Panc1 (cell line): ENCODE results near the gene LAMA5. TPM values are rescaled to one million over a fixed set of nuclear protein-coding genes. Genes with fewer than 3 reads are reported as not detected.
A peak's percentile ranks its signal among the peaks of the same experiment; 100 is the strongest.

Experiments
- ATAC-seq: fragments of 200-7000 bp; cut with Tn5 transposase; 2 replicates; pipeline ENCODE4 v1.9.1; 2020; ENCODE audit warnings: mild to moderate bottlenecking, moderate library complexity
- BruUV-seq: library from RNA; stranded (reverse); fragments of 400-500 nt; replicated peaks from 2 replicates; lab custom pipeline; 2021; lab: Mats Ljungman, UMichigan
- CTCF ChIA-PET: fragments of 300-600 bp; sonication (Branson Sonifier 250); formaldehyde crosslinking; loops from one replicate; lab custom pipeline; 2022; ENCODE audit warnings: antibody characterized with exemption; lab: Charles Lee
- POLR2A ChIA-PET: fragments of 300-600 bp; sonication (Branson Sonifier 250); formaldehyde crosslinking; loops from one replicate; lab custom pipeline; 2022; ENCODE audit warnings: antibody characterized with exemption; lab: Charles Lee
- DNase-seq: peaks from one replicate; pipeline ENCODE4 v3.0.0-alpha.2; 2010; ENCODE audit warnings: low read depth, low spot score
- H3K27ac ChIP-seq: 2 replicates; pipeline ENCODE4 v1.5.1; 2011; ENCODE audit warnings: mild to moderate bottlenecking, low read length, inconsistent platforms
- H3K27me3 ChIP-seq: fragments of 200-500 bp; sonication (Bioruptor generic); 2 replicates; pipeline ENCODE4 v1.6.0; 2014; ENCODE audit warnings: low read length, inconsistent platforms; ENCODE audit not compliant: control insufficient read depth, insufficient read depth
- H3K36me3 ChIP-seq: fragments of 200-500 bp; sonication (Bioruptor generic); 2 replicates; pipeline ENCODE4 v1.5.1; 2014; ENCODE audit warnings: inconsistent platforms, mild to moderate bottlenecking, low read length, moderate library complexity; ENCODE audit not compliant: control insufficient read depth, insufficient read depth
- H3K4me1 ChIP-seq: 2 replicates; pipeline ENCODE4 v1.5.1; 2011; ENCODE audit warnings: inconsistent platforms, mild to moderate bottlenecking, low read length, moderate library complexity; ENCODE audit not compliant: control insufficient read depth, insufficient read depth
- H3K4me3 ChIP-seq, 2 experiments: 2 replicates each; pipeline ENCODE4 v1.5.1; 2011 to 2012; ENCODE audit warnings: low read depth in 2 of 2, low read length in 2 of 2, mild to moderate bottlenecking in 2 of 2, inconsistent platforms in 1 of 2, moderate library complexity in 1 of 2
- H3K9me3 ChIP-seq: fragments of 200-500 bp; sonication (Bioruptor generic); 2 replicates; pipeline ENCODE4 v1.5.1; 2014; ENCODE audit warnings: low read depth, mild to moderate bottlenecking, inconsistent platforms, low read length, moderate library complexity; ENCODE audit not compliant: control insufficient read depth, insufficient read depth
- CTCF ChIP-seq: fragments of 450-650 bp; IDR thresholded peaks from 2 replicates; pipeline ENCODE4 v1.5.1; 2017; ENCODE audit warnings: mild to moderate bottlenecking
- POLR2AphosphoS5 ChIP-seq: IDR thresholded peaks from 2 replicates; pipeline ENCODE4 v1.6.1; 2012; ENCODE audit warnings: mild to moderate bottlenecking, low read depth, low read length, moderate library complexity
- REST ChIP-seq, 2 experiments: IDR thresholded peaks; 2 replicates each; pipeline ENCODE4 v1.6.1; 2011 to 2012; ENCODE audit warnings: low read depth in 2 of 2, control low read depth in 1 of 2, low read length in 1 of 2, mild to moderate bottlenecking in 1 of 2, moderate library complexity in 1 of 2; ENCODE audit not compliant: insufficient read depth in 1 of 2
- SIN3A ChIP-seq: IDR thresholded peaks from 2 replicates; pipeline ENCODE4 v1.6.1; 2012; ENCODE audit warnings: low read depth, mild to moderate bottlenecking, low read length, moderate library complexity, borderline replicate concordance; ENCODE audit not compliant: insufficient read depth
- TCF7L2 ChIP-seq: IDR thresholded peaks from 2 replicates; pipeline ENCODE4 v1.6.1; 2011; ENCODE audit warnings: mild to moderate bottlenecking, low read depth, low read length, inconsistent platforms
- in situ Hi-C: cut with HindIII; loops from 2 replicates; pipeline ENCODE4 v1.10.0; 2016; ENCODE audit warnings: low sequenced_read_pairs, low pct_unique_long_range_greater_than_20kb
- intact Hi-C: fragments of 100-400 bp; cut with micrococcal nuclease; formaldehyde crosslinking; loops from one replicate; pipeline ENCODE4 v1.10.0; 2022; ENCODE audit not compliant: unreplicated experiment
- total RNA-seq: library from RNA; stranded (reverse); gene quantifications from one replicate; pipeline ENCODE4 v1.2.1, GENCODE V29; 2021; ENCODE audit not compliant: unreplicated experiment

LAMA5 gene
- total RNA-seq, 1 experiment from 2014 or later, result 497 TPM

GRCh38 chr20:62327726-62328495, 39.2 kb downstream of the LAMA5 start:
- POLR2A ChIA-PET, result no interaction called here
- Histone ChIP-seq H3K27ac (no peak overlapping the region), H3K4me3 (no peak overlapping the region), H3K27me3 (no peaks in the 10 kb centered on the region), H3K9me3 (no peaks in the 10 kb centered on the region), H3K36me3 (peaks cover 12% of the 10 kb centered on the region), H3K4me1 (peaks cover 4% of the 10 kb centered on the region; the same call in 1 of the 2 replicates)
- in situ Hi-C loops (no loop called here), intact Hi-C loops (no loop called here)
- TF ChIP-seq POLR2AphosphoS5 (no peak), REST (IDR thresholded peaks at IDR 0.05; ENCODE audit: insufficient read depth in 1 of 2, low read depth in 2 of 2, low read length in 1 of 2) (peak in 1 of 2 experiments; percentile 9; a peak in 1 of 4 replicates), CTCF (no peak; the same call in 1 of the 2 replicates), SIN3A (no peak)
- CTCF ChIA-PET, result no interaction called here
- no TSS peak for BruUV-seq
- no peak for DNase-seq
- ATAC-seq, result no peak

- ChIA-PET POLR2A (no interaction called here), CTCF (no interaction called here)
- ATAC-seq, result no peak
- DNase-seq, result no peak
- Histone ChIP-seq H3K4me1 (peaks cover 4% of the 10 kb centered on the region; the same call in 1 of the 2 replicates), H3K9me3 (no peaks in the 10 kb centered on the region), H3K27ac (no peak overlapping the region), H3K36me3 (peaks cover 10% of the 10 kb centered on the region), H3K27me3 (no peaks in the 10 kb centered on the region), H3K4me3 (no peak overlapping the region)
- BruUV-seq, result TSS peak; percentile 37
- in situ Hi-C loops (no loop called here), intact Hi-C loops (no loop called here)
- TF ChIP-seq REST (IDR thresholded peaks at IDR 0.05; ENCODE audit: insufficient read depth in 1 of 2, low read depth in 2 of 2, low read length in 1 of 2), result no peak
- no peak for TF ChIP-seq TCF7L2
- TF ChIP-seq SIN3A, result no peak
- no peak for TF ChIP-seq POLR2AphosphoS5
- TF ChIP-seq CTCF, result no peak
These were observed 40.0 kb downstream of the LAMA5 start for GRCh38 chr20:62326959-62327725.
